Measurements from ENCODE around the gene IFT20. TPM values are rescaled to one million over a fixed set of nuclear protein-coding genes. Genes with fewer than 3 reads are reported as not detected.

Gene IFT20
- total RNA-seq, 1 donor from 2014 or later, result 13.6 TPM

DNA sequence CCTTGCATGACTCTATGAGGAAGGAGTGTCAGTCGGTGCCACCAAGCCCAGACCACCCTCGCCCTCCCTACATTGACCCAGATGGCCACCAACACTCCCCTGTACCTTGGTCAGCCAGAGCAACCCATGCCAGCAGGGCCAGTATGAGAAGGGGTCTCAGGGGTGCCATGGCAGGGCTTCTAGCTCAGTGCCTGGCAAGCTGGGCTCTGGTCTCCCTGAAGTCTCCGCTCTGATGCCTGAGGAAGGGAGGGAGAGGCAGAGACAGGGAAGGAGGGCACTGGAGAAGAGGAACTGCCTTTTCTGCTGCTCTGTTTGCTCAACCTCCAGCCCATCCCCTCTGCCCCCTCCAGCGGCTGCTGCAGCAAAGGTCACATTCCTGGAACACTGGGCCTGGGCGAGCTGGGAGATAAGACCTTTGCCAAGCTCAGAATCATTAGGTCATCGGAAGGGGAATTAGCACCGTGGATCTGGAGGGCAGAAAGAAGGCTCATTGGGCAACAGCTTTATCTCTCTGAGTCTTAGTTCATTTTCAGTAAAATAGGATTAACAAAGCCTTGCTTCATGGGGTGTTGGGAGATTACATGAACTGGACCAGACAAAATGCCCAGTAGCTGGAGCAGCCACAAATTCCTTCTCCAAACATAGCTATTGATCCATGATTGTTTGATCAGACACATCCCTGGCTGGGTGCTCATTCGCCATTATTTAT is 34.9 kb upstream of the IFT20 start, which contains the start of gene VTN:
VTN (minus strand) TSS at position 273 of the 709 bp plus-strand sequence; CDS start at position 169, 104 bp downstream.
- peak in 1 of 2 donors; percentile 83 for DNase-seq (ENCODE audit: low spot score in 2 of 2)
- TF ChIP-seq, protein P1, sequence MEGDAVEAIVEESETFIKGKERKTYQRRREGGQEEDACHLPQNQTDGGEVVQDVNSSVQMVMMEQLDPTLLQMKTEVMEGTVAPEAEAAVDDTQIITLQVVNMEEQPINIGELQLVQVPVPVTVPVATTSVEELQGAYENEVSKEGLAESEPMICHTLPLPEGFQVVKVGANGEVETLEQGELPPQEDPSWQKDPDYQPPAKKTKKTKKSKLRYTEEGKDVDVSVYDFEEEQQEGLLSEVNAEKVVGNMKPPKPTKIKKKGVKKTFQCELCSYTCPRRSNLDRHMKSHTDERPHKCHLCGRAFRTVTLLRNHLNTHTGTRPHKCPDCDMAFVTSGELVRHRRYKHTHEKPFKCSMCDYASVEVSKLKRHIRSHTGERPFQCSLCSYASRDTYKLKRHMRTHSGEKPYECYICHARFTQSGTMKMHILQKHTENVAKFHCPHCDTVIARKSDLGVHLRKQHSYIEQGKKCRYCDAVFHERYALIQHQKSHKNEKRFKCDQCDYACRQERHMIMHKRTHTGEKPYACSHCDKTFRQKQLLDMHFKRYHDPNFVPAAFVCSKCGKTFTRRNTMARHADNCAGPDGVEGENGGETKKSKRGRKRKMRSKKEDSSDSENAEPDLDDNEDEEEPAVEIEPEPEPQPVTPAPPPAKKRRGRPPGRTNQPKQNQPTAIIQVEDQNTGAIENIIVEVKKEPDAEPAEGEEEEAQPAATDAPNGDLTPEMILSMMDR (IDR thresholded peaks at IDR 0.05), result no peak
- H3K27me3 ChIP-seq, result no peaks in the 10 kb centered on the region
- peak within 1 kb of the TSS; percentile 75 to 86 for H3K27ac ChIP-seq
- H3K9me3 ChIP-seq, result no peaks in the 10 kb centered on the region
- peaks cover 12% of the 10 kb centered on the region in 2 donors for H3K4me1 ChIP-seq
- peak within 1 kb of the TSS; percentile 70 to 77 for H3K4me3 ChIP-seq
- intact Hi-C loops (cut with DNase I), result no loop called here
- no peaks in the 10 kb centered on the region for H3K36me3 ChIP-seq

DNA sequence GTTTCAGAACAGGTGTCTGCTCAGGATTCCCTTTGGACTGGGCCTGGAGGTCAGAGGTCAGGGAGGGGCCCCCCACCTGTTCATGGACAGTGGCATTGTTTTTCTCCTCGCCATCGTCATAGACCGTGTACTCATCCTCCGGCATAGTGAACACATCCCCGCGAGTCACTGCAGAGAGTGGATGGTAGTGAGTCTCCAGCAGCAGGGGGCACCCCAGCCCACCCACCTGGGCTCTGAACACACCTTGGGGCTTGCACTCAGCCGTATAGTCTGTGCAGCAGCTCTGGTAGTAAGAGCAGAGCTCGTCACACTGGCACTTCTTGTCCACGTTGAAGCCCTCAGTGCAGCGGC is 34.4 kb upstream of the IFT20 start:
- no peak overlapping the region for H3K4me3 ChIP-seq
- H3K27me3 ChIP-seq, result no peaks in the 10 kb centered on the region
- no peaks in the 10 kb centered on the region for H3K9me3 ChIP-seq
- peaks cover 0 to under 1% of the 10 kb centered on the region in 2 donors for H3K36me3 ChIP-seq
- DNase-seq (ENCODE audit: low spot score in 2 of 2), result no peak
- H3K4me1 ChIP-seq, result peaks cover 12% of the 10 kb centered on the region in 2 donors
- intact Hi-C loops (cut with DNase I), result no loop called here
- peak overlapping the region; percentile 75 to 86 for H3K27ac ChIP-seq
- TF ChIP-seq, protein P1 (IDR thresholded peaks at IDR 0.05), result no peak

DNA sequence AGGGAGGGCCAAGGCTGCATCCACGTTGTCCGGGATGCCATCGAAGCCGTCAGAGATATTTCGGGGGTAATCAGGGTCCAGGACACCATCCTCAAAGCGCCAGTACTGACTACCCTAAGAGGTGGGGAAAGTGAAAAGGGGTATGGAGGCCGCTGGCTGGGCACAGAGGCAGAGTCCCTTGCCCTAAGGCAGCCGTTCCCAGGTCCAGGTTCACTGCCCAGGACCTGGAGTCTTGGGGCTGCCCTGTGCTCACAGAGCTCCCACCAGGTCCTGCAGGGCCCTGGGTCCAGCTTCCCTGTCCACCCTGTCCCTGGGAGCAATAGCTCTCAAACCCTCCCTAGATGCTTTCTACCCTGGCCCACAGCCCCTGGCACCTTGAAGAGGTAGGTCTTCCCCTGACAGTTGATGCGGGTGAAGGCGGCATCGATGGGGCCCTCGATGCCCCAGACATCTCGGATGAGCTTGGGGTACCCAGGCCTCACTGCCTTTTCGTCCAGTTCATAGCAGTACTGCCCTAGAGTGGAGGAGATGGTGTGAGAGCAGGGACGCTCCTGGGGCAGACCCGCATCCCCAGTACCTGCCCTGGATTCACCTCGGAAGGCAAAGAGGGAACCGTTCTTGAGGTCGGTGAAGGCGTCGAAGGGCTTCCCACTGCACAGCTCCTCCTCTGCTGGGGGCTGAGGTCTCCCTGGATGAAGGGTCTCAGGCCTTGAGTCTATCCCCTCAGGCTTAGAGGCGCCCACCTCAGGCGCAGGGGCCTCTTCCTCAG is 33.8 kb upstream of the IFT20 start:
- DNase-seq (ENCODE audit: low spot score in 2 of 2), result no peak
- Histone ChIP-seq H3K4me3 (no peak overlapping the region), H3K27me3 (no peaks in the 10 kb centered on the region), H3K4me1 (peaks cover 12% of the 10 kb centered on the region in 2 donors), H3K36me3 (peaks cover 0 to 6% of the 10 kb centered on the region in 2 donors), H3K27ac (no peak overlapping the region), H3K9me3 (no peaks in the 10 kb centered on the region)
- intact Hi-C loops (cut with DNase I), result no loop called here
- TF ChIP-seq, protein P1 (IDR thresholded peaks at IDR 0.05), result no peak

DNA sequence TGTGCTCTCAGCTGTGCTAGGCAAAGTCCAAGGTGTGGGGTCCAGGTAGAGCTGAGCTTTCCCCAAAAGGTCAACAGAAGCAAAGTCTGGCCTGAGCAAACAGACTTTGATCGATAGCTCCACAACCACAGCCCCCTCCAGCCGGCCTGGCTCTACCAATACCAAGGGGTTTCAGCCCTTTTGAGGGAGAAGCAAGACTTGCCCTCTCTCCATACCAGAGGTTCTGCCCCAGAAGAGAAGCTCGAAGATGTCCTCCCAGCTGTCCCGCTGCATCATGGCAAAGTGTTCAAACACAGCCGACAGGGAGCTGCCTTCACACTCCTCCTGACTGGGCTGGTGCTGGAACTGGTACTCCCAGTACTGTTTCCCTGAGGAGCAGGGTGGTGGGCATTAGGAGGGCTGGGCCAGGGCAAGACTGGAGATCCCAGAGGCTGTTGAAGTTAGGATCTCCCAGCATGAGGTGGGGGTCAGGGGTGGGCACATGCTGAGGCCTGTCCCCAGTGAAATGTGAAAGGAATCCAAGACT is 33.1 kb upstream of the IFT20 start:
- Histone ChIP-seq H3K4me1 (peaks cover 12% of the 10 kb centered on the region in 2 donors), H3K27me3 (no peaks in the 10 kb centered on the region), H3K27ac (no peak overlapping the region), H3K4me3 (no peak overlapping the region), H3K9me3 (no peaks in the 10 kb centered on the region), H3K36me3 (peaks cover 5 to 13% of the 10 kb centered on the region in 2 donors)
- intact Hi-C loops (cut with DNase I), result no loop called here
- TF ChIP-seq, protein P1 (IDR thresholded peaks at IDR 0.05), result no peak
- no peak for DNase-seq (ENCODE audit: low spot score in 2 of 2)

DNA sequence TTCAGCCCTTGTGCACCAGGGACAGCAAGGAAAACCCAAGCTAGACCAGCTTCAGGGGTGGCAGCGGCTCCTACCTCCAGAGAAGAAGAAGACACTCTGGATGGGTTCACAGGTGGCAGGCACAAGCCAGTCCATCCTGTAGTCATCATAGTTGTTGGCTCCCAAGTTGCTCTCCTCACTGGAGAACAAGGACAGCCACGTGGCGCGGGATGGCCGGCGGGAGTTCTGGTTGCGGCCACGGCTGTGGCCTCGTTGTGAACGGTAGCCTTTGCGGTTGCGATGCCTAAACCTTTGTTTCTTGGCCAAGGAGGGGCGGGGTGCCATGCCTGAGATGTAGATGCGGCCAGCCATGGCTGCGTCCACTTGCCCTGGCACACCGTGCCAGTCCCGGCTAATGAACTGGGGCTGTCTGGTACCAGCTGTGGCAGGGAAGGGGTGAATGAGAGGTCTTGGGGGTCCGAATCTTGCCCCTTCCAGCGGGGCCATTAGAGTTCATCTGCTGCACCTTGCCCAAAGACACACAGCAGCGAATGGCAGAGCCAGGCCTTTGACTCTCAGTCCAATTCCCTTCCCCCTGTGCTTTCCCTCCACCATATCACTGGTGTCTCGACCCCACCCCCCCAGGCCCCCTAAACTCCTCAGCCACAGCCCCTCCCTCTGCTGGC is 32.5 kb upstream of the IFT20 start:
- Histone ChIP-seq H3K27me3 (no peaks in the 10 kb centered on the region), H3K4me1 (peaks cover 7 to 8% of the 10 kb centered on the region in 2 donors), H3K4me3 (no peak overlapping the region), H3K36me3 (peaks cover 11 to 19% of the 10 kb centered on the region in 2 donors), H3K27ac (no peak overlapping the region), H3K9me3 (no peaks in the 10 kb centered on the region)
- intact Hi-C loops (cut with DNase I), result no loop called here
- no peak for DNase-seq (ENCODE audit: low spot score in 2 of 2)
- TF ChIP-seq, protein P1 (IDR thresholded peaks at IDR 0.05), result no peak

Data from ascending aorta (tissue), 2 donors.